HG03439 (cell line): ENCODE data around the gene CCM2L.

Source experiments
- ATAC-seq: cut with Tn5 transposase; IDR thresholded peaks from one replicate; pipeline ENCODE4 v1.9.1; 2021; ENCODE audit warnings: mild to moderate bottlenecking, moderate library complexity; ENCODE audit not compliant: unreplicated experiment

CCM2L gene

DNA sequence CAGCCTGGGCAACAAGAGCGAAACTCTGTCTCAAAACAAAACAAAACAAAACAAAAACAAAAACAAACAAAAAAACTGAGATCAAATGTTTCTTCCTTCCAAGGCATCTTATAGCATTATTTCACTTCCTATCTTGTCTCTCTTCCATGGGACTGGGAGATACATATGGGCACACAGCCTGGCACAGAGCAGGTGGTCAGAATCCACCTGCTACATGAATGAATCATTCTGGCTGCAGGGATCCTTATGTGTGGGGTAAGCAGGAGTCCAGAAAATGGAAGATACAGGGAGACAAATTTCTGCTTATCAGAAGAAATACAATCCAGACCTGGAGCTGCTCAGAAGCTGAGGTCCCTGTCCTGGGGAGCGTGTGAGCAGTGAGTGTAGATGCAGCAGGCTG is 18.2 kb upstream of the CCM2L start:
- ATAC-seq = no peak

GRCh38 chr20:31996996-31997395 is 13.2 kb upstream of the CCM2L start:
- no peak for ATAC-seq

GRCh38 chr20:31998246-31998645 is 12.0 kb upstream of the CCM2L start:
- no peak for ATAC-seq

DNA sequence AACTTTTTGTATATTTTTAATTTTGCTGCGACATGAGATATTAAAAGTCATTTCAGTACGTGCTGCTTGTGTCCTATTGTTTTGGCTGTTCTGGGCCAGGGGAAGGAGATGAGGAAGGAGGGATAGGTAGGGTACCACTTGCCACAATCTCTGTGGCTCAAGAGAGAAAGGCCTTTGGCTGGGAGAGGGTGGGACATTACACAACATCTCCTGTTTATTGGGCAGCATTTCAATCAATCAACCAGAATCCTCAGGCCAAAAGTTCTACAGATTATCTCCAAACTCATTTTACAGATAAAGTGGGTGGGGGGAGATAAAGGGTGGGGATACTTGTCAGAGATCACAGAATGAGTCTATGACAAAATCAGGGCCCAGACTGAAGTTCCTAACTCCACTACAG is 6.9 kb upstream of the CCM2L start:
- no peak for ATAC-seq

DNA sequence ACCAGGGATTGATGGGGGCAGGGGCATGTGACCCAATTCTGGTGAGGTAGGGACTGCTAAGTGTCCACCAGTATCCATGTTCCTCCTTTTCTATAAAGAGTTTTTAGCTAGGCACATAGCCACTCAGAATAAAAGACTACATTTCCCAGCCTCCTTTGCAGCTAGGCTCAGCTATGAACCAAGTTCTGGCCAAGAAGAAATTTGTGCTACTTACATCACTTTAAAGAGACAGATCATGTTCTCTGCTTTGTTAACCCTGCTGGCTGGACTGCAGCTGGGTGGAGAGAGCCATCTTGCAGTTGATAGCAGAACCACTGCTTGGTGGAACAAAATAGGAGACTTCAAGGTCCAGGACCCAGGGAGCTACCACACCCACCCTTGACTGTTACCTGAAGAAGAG is 5.3 kb upstream of the CCM2L start:
- no peak for ATAC-seq

DNA sequence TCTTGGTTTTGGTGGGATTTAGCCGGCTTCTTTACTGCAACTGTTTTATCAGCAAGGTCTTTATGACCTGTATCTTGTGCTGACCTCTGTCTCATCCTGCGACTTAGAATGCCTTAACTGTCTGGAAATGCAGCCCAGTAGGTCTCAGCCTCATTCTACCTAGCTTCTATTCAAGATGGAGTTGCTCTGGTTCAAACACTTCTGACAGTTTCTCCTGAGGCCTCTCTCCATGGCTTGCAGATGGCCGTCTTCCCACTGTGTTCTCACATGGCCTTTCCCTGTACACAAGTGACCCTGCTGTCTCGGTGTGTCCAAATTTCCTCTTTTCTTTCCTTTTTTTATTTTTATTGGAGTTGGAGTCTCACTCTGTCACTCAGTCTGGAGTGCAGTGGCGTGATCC is 4.2 kb upstream of the CCM2L start:
- ATAC-seq = no peak

DNA sequence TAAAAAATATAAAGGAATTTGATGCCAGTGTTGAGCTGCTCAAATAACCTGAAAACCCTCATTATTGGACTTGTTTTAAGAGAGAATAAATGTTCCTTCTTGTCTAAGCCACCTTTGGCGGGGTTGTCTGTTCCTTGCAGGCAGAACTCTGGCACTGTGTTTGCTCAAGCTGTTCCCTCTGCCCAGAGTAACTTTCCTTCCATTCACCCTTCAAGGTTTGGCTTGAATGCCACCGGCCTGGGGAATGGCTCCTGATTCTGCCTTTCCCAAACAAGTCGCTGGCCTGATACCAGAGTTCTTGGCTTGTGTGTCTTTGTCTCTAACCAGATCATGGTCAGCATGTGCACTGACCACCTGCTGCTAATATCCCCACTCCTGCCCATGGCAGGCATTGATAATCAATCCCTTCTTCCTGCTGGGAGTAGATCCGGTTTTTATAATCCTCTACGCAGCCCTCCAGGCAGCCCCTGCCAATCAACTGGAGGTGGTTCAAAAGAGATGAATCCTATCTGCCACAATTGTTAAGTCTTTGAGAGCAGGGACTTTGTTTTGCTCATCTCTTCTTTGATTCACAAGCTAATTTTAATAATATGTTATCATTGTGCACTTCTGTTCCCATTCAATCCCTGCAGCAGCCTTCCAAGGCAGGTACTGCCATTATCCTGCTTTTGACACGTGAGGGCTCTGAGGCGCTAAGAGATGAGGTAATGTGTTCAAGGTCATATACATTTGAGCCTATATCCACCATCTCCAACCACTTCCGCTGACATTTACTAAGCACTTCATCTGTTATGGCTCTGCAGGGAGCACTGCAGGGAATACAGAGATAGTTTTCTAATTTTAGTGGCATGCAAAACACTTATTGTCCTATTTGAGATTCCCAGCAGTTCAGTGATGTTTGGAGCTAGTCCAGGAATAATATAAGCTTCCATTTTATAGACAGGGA is 3.1 kb upstream of the CCM2L start:
- ATAC-seq = no peak

DNA sequence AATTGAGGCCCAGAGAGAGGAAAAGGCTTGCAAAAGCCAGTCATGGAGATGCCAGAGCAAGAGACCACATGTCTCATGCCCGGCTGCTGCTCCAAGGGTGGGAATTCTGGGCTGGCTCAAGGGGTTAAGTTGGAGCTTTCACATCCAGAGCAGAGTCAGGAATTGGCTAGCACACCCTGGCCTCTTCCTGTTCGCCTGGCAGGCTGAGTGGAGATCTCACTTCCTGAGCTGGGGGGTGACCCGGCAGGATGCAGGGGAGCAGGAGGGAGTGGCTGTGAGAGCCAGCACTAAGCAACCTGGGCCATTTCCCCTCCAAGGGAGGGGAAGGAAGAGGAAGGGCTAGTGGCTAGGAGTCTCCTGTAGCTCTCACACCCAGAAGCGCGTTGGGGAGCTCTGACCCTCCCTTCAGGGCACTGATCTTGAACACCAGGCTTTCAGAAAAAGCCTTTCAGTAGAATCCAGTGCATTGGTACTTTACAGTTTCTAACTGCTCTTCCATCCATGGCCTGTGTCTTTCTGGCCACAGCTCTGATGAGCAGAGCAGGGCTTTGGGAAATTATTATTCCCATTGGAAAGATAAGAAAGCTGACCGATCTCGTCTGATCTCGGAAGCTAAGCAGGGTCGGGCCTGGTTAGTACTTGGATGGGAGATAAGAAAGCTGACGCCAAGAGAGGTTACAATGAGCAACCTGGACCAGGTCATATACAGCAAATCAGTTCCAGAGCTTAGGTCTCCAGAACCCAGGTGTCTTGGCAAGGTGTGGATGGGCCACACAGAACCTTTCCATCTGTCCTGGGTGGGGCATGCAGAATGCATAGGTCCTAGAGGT is 2.2 kb upstream of the CCM2L start:
- no peak for ATAC-seq

DNA sequence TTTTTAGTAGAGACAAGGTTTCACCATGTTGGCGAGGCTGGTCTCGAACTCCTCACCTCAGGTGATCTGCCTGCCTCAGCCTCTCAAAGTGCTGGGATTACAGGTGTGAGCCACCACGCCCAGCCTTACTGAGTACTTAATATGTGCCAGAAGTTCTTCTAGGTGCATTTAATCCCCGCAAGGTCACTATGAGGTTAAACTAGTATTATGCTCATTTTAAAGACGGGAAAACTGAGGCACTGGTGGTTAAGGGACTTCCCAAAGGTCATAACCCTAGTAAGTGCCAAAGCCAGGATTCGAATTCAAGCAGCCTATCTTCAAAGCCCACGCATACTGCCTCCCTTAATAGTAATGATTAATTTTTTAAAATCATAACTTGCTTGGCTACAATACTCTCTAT is 674 bp upstream of the CCM2L start:
- no peak for ATAC-seq

GRCh38 chr20:32010666-32011065 is 428 bp downstream of the CCM2L start:
- no peak for ATAC-seq

DNA sequence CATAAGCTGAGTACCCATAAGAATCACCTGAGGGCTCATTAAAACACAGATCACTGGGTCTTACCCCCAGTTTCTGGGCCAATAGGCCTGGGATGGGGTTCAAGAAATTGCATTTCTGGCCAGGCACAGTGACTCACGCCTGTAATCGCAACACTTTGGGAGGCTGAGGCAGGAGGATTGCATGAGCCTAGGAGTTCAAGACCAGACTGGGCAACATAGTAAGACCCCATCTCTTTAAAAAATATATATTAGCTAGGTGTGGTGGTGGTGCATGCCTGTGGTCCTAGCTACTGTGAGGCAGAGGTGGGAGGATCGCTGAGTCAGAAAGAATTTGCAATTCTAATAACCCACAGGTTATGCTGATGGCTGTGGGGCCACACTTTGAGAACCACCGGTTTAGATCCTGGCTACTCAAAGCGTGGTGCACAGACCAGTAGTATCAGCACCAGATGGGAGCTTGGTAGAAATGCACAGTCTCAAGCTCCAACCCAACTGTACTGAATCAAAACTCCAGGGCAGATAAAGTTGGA is 2.0 kb downstream of the CCM2L start:
- no peak for ATAC-seq

DNA sequence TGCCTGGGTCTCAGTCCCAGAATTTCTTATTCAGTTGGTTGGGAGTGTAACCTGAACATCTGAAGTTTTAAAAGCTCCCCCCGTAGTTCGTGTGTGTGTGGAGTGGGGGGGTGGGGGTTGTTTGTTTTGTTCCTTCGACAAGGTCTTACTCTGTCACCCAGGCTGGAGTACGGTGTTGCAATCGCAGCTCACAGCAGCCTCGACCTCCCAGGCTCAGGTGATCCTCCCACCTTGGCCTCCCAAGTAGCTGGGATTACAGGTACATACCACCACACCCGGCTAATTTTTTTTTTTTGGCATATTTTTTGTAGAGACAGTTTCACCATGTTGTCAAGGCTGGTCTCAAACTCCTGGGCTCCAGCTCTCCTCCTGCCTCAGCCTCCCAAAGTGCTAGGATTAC is 3.1 kb downstream of the CCM2L start:
- ATAC-seq = no peak

DNA sequence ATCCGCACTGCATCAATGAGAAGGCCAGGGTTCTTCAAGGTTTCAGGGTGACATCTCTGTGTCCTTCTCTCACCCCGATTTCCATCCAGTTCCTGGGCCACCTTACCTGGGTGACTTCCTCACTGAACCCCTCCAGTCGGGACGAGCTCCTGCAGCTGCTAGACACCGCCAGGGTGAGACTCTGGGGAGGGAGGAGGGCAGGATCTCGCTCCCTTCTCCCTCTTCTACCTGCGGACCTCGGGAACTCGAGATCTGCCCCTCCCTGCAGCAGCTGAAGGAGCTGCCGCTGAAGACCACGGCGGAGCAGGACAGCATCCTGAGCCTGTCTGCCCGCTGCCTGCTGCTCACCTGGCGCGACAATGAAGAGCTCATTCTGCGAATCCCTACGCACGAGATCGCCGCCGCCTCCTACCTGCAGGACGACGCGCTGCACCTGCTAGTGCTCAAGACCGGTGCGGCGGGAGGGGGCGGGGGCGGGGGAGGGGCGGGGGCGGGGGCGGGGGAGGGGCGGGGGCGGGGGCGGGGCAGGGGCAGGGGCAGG is 7.5 kb downstream of the CCM2L start:
- ATAC-seq = no peak

DNA sequence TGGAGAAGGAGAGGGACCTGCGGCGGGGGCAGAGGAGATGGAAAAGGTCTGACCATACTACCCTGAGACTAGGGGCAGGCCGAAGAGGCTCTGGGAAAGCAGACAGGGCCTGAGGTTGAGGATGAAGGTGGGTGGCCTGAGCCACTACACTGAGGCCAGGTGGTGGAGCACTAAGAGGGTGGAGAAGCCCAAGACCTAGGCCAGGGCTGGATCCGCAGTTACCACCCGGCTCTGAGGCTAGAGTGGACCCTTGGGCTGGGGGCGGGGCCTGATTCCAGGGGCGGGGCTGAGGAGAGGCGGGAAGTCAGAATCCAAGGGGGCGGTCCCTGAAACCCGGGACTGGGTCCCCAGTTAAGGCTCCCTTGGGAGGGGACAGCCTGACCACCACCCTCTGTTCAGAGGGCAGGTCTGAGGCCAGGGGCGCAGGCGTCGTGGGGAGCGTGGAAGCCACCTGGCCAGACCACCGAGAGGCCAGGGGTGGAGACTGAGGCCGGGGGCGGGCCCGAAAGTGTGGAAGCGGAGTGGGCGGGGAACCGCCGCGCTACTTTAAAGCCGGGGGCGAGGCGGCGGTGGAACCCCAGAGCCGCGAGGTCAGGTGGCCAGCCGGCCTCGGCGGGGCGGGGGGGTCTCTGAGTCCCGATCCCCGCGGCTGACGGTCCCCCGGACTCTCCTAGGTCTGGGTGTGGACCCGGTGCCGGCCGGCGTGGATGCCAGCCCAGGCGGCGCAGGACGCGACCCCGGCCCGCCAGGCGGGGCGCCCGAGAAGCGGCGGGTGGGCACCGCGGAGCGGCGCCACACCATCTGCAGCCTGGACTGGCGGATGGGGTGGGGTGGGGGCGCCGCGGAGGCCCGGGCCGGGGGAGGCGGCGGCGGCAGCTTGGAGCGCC is 8.3 kb downstream of the CCM2L start:
- ATAC-seq = no peak

GRCh38 chr20:32019156-32019510 is 8.9 kb downstream of the CCM2L start:
- no peak for ATAC-seq

- ATAC-seq = no peak
Measured at GRCh38 chr20:32019563-32020463, 9.6 kb downstream of the CCM2L start.

GRCh38 chr20:32021091-32021490 is 10.9 kb downstream of the CCM2L start:
- ATAC-seq = no peak

DNA sequence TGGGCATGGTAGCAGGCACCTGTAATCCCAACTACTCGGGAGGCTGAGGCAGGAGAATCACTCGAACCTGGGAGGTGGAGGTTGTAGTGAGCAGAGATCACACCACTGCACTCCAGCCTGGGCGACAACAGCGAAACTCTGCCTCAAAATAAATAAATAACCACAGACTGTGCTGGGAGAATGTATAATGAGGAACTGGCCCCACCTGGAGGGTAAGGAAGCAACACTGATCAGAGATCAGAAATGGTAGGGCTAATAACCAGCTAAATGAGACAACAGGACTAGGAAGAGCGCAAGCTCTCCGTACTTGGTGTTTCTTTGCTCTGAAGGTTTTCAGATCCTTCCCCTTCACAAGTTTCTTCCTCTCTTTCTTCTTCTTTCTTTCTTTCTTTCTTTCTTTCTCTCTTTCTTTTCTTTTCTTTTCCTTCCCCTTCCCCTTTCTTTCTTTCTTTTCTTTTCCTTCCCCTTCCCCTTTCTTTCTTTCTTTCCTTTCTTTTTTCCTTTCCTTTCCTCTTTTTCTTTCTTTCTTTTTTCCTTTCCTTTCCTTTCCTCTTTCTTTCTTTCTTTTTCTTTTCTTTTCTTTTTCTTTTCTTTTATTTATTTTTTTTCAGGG is 14.6 kb downstream of the CCM2L start:
- ATAC-seq = no peak

DNA sequence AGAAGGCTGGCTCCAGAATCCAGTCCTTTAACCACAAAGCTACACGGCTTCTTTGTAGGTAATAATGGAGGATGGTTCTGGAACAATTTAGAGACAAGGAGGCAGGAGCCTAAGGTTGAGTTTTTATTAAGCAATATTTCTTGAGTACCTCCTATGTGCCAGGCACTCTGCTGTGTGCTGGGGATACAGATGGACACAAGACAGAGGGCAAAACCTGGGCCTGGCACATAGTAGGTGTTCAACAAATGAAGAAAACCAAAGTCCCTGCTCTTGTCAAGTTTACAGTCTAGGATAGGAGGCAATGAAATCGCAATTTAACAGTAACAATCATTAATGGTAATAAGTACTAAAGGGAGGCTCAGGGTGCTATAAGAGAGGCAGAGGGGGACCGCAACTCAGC is 17.4 kb downstream of the CCM2L start:
- no peak for ATAC-seq
